DMS114 treated with DMSO at 0.1 percent for 48 hours (cell line): ENCODE measurements around the gene AUTS2.
"Not testable (repeated sequence)": the region's sequence is repeated elsewhere in the genome, so short reads cannot be mapped to it uniquely, and the experiment has no call there.

Experiments used
- DNase-seq: peaks from one replicate; lab custom pipeline; 2025; ENCODE audit not compliant: unreplicated experiment; lab: John Stamatoyannopoulos, UW

Gene AUTS2

DNA sequence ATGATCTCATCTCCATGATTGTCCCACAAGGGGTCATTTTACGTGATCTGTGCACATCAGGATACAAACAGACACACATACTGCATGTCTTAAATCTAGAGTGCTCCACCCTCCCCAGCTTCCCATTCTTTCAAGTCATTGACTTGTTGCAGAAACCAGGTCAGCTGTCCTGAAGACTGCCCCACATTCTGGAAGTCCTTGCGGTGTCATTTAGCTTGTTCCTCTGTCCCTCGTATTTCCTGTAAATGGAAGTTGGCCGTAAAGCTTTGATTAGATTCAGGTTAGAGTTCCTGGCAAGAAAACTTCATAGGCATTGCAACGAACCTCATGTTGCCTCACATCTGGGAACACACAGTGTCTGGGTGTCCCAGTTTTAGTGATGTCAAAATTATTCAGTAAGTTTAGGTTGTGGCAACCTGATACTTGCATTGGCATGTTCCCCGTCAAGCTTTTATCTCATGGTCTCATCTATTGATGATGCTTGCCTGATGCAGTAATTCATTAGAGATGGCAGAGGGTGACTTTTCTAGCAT, 1116.3 kb downstream of the AUTS2 start:
- DNase-seq, result no peak

DNA sequence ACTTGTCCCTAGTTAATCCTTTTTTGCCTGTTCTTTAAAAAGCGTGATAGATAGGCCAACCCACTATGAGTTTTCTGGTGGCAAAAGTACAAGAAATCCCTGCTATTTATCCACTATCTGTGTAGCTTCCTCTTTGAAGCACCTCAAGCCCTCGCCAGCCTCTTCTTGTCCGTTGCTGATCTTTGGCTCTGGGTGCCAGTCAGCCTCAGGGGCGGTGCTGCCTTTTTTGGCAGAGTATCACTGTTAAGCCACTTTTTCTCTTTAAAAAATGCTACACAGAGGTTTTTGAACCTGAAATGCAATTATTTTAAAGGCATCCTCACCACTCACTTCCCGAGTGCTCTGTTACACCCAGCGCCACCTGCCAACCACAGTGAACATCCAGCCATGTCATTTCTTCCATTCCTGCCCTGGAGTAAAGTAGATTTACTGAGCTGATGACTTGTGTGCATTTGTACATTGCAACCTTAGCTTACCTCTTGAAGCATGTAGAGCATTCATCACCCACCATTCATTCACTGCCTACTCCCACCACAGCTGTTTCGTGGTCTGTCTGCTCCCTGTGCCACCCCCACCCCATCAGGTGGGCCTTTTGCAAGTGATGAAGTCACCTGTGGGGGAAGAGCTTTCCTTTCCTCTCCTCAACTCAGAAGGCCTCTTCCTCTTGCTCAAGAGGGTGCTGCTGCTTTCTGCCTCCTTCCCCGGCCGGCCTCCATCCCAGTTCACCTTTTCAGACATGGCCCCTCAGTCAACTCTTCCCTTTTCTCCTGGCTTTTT, 1119.5 kb downstream of the AUTS2 start:
- no peak for DNase-seq

DNA sequence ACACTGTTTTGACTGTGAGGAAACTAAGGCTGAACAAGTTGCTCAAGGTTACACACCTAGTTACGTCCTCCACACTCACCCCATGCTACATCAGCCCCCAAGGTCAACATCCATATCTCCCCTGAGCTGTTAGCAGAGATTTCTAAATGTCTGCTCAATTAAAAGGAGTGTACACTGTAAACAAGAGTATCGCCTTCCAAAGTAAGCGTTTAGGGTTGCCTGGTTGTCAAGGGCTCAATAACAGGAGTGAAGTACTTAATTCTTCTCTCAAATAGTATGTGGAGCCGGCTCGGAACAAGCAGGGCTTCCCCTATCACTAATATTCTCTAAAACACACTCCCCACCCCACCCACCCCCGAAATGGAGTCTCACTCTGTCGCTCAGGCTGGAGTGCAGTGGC, 1120.8 kb downstream of the AUTS2 start:
- no peak for DNase-seq

DNA sequence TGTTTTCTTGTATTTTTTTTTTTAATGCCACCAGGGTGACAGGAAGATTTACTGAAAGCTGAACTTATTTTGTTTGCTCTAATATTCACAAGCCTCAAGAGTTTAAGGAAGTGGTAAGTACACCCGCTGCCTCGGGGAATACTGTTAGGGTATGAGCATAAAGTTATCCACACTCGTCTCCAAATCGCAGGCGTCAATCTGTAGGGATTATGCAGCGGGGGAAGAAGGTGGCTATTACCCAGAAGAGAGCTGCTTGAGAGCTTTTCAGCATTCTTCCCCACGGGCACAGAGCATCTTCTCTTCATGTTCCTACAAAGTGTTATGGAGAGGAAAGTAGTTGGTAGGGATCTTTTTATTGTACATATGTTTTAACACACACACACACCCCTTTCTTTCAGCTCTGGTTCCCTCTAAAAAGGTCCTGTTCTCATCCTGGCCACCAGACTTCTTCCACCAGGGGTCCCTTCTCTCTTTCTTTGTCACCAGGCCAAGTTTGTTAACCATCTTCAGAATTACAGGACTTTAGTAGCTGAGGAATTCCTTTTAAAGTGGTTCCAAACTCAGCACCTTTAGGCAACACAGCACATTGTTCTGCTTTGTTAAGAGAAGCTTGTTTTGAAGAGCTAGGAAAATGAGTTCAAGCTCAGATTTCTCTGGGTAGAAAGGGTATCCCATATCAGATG, 1122.1 kb downstream of the AUTS2 start:
- no peak for DNase-seq

DNA sequence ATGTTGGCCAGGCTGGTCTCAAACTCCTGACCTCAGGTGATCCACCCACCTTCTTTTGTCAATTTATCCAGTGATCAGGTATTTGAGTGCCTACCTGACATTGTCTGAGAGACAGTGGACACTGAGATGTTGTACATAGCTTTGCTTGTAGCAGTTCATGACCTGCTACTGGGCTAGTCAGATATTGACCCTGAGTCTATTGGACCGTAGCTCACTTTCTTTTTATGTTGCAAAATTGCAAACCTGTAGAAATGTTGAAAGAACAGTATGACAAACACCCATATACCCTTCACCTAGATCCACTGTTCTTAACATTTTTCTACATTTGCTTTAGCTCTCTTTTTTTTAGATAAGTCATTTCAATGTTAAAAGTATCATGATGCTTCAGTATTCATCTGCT, 1123.2 kb downstream of the AUTS2 start:
- DNase-seq, result no peak

DNA sequence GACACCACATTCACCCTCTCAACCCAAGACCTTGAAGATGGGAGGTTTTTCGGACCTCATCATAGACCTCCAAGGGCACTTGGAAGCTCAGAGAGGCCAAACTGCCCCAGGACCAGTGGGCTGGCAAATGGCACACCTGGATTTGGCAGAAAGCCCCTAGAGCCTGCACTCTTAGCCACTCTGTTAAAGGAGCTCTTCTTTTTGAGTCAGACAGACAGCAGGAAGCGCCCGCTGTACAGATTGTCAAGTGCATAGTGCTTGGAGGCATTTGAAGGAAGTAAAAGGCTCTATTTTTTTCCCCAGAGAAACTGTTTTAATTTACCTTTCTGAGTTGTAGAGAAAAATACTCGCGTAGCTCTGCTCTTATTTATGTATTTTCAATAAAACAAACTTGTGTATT, 1125.1 kb downstream of the AUTS2 start:
- no peak for DNase-seq

DNA sequence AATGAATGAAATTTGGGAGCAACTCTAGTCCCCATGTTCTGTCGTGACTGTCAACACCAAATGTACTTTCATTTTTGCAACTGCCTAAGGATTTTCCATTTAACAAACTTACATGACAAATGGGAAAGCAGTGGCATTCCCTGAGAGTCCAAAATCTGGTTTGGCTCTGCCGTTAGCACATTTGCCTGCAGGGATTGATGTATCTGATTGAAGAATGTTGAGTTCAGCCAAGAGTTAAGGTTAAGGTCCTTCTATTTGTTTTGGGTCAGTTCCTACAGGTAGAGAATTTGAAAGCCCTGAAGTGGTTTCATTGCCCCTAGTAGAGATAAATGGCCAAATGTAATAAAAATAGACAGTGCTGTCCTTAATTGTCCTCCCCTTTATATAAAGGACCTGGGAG, 1127.2 kb downstream of the AUTS2 start:
- DNase-seq, result no peak

DNA sequence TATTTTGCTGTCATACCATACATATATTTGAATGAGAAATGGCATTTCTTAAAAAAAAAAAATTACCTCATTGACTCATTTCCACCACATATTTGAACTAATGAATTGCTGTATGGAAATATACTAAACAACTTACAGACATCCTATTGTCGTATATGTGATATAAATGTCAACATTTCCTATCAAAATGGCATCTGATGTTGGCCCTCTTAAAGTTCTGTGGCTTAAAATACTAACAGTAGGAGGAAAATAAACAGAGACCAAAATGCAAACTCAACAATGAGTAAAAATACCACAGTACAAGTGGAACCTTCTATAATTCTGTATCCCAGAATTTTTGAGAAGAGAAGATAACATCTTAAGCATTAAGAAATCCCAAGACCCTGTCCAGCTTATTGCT, 1128.0 kb downstream of the AUTS2 start:
- DNase-seq, result no peak

DNA sequence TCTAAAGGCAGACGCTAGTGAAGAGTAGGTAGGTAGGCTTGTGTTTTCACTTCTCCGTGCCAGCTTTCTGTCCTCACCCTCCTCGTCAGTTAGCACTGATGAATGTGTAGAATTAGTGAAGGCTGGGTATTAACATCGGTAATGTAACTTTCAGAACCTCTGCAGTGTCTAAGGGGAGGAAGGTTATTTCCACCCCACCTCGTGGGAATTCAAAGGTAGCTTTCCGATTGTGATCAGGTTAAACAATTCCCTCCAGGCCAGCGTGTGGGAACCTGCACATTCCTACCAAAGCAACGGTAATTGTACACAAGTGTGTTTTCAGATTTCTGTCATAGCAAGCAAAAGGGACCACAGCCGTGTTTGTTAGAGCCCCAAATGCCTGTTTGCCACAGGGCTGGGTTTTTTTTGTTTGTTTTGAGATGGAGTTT, 1128.7 kb downstream of the AUTS2 start:
- no peak for DNase-seq

DNA sequence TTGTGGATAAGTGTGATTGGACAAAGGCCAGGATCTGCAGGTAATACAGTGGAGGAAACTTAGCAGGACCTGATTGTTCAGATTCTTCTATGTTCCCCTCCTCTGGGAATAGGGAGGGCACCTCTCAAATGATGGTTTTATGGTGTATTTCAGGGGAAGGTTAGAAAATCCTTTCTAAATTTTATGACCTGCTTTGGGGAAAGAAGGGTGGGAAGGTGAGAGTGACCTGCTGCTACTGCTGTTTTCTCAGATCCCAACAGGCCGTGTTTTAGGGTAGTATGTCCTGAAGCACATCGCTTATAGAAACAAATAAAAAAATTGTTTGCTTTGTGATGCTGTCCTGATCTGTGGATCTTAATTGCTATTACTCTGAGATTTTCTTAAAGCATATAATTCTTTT, 1129.6 kb downstream of the AUTS2 start:
- no peak for DNase-seq

DNA sequence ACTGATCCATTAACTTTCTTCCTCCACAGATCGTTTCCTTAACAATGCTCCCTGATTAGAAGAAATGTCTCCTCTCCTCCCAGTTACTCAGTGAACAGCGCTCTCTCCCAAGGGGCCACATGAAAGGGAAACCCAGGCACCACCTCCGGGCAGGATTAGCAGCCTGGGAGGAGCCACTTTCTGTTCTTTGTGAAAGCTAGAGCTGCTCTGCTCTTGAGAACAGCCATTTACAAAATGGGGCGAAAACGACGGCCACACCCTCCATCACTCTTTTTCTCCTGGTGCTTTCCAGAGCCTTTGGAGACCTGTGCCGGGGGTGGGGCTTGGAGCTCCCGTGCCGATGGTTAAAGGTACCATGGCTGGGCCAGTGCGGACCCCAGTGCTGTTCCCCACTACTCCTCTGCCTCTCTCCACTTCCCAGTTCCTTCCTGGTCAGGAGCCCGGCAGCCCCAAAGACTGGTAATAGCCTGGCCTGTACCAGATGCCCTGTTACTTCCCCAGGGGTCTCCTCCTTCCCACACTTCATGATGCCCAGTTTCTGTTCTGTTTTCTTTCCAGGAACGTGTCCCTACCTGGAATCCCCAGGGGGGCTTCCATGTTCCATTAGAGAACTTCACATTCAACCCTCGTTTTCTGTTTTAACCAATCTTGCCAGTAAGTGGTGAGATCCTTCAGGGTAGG, 1130.7 kb downstream of the AUTS2 start:
- DNase-seq, result no peak

DNA sequence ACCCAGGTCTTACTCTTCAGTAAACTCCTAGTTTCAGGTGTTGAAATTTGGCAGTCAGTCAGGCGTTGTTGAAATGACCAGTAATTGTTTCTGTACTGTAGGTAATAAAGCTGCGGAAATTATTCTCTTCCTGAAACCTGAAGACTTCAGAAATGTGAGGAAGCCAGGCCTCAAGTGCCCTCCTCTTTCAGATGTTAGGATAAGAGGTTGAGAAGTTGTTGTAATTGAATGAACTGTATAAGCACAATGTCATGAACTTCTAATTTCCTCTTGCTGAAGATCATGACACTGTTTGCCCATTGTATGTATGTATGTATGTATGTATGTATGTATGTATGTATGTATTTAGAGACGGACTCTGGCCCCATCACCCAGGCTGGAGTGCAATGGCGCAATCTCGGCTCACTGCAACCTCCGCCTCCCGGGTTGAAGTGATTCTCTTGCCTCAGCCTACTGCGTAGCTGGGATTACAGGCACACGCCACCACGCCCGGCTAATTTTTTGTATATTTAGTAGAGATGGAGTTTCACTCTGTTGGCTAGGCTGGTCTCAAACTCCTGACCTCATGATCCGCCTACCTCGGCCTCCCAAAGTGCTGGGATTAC, 1131.4 kb downstream of the AUTS2 start:
- not testable (repeated sequence) for DNase-seq

DNA sequence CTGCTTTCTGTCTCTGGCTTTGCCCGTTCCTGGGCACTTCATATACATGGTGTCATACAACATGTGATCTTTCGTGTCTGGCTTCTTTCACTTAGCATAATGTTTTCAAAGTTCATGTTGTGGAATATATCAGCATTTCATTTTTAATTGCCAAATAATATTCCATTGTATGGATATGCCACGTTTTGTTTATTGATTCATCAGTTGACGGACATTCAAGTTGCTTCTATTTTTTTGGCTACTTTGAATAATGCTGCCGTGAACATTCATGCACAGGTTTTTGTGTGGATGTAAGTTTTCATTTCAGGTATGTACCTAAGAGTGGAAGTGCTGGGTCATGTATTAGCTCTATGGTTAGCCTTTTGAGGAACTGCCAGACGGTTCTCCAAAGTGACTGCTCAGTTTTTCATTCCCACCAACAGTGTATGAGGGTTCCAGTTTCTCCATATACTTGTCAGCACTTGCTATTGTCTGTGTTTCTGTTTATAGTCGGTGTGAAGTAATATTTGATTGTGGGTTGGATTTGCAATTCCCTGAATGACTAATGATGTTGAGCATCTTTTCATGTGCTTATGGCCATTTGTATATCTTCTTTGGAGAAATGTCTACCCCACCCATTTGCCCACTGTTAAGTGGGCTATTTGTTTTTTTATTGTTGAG, 1132.3 kb downstream of the AUTS2 start:
- no peak for DNase-seq

DNA sequence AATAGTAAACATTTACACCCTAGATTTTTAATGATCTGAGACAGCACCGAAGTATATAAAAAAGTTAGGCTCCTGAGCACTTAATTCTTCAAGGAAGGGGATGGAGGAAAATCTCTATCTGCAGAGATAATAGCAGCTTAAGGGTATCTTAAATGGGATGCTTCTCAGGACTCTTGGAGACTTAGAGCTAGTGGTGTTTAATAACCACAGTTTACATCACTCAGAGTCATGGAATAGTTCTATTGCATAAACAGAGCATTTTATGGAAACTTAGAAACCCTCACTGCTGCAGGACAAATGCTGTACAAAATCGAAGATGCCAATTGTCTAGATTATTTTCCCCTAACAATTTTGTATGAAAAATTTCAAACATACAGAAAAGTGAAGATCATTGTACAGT, 1134.8 kb downstream of the AUTS2 start:
- no peak for DNase-seq

DNA sequence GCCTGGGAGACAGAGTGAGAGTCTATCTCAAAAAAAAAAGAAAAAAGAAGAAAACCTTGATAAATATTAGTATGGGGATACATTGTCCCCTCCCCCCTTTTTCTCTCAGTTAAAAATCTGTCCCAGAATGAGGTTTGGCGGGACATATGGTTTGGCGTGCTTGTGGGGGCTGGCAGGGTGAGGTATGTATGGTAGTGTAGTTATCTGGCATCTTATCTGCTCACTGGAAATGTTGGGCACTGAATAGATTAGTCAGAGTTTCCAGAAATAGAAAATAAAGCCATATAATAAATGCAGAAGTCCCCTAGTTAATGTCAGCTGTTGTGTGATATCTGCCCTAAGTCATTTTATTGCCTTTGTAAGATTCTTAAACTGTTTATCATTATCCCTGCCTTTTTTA, 1136.1 kb downstream of the AUTS2 start:
- no peak for DNase-seq

DNA sequence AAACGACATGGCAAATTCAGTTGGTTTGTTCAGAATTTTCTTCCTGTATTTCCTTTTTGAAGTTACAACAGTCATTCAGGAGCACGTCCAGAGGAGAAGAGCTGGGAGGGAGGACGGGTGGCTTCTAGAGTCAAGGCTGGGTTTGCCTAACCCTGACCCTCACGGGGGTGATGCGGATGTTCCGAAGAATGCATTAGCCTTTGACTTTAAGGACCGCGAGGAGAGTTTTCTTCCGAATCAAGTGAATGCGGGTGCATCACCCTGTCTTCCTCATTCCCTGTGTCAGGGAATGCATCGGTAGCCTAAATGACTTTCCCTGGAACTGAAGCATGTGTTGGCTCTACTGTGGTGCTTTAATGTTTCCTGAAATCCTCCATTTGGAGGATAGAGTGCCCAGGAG, 1137.0 kb downstream of the AUTS2 start:
- no peak for DNase-seq

DNA sequence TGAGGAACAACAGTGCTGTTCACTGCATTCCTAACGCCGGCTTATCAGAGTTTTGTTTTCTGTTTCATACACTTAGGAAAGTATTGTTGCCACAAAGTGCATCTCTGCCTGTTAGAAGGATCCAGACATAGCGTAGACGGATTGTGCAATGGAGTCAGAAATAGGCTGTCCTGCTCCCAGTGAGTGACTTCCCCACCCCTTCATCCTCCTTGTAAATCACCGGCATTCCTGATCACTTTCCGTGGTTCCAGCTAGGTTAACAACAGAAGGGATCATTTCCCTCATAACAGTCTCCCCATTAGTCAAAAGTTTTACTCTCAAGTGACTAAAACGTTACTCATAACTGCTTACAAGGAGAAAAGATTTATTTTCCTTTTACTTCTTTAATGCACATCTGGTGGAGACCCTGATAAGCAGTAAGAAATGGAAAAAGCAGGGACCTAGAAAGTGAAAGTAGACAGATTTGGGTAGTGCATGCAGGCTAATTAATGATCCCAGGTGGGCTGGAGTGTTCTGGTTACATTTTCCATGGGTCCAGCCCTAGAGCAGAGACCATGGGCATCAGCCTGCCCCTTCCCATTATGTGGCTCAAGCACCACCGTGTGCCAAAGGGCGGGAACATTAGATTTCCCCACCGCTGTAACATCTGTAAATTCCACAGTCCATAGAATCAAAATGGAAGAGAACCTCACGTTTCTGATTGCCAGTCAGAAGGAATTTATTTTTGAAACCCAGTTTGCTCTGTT, 1138.6 kb downstream of the AUTS2 start:
- DNase-seq, result no peak

DNA sequence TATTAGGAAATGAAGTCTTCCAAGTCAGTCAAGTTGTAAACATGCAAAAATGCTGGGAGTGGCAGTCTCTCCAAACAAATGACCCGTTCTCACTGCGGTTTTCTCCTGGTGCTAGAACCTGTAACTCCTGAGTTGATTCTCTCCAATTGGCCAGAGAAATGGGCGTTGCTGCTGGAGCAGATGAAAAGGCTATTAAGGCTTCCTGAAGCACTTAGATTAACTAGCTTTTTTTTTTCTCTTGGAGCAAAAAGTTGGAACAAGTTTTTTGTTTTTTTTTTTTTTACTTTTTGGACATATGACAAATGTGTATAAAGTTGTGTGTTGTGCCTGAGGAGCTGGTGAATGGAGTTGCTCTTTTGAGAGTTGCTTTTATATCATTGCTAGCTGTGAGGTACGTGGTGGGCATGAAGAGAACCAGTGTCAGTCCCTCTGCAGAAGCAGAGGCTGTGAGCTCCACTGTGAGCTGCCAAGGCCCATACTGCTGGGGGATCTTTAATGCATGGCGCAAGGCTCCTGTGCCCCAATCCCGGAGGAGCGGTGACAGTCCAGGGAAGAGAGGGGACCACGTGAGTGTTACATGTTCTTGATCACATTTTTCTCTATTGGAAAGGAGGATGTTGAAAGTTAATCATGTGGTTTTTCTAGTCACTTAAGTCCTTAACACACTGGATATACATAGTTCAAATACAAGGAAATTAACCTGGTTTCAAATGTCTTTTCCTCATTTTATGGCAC, 1140.0 kb downstream of the AUTS2 start:
- no peak for DNase-seq

DNA sequence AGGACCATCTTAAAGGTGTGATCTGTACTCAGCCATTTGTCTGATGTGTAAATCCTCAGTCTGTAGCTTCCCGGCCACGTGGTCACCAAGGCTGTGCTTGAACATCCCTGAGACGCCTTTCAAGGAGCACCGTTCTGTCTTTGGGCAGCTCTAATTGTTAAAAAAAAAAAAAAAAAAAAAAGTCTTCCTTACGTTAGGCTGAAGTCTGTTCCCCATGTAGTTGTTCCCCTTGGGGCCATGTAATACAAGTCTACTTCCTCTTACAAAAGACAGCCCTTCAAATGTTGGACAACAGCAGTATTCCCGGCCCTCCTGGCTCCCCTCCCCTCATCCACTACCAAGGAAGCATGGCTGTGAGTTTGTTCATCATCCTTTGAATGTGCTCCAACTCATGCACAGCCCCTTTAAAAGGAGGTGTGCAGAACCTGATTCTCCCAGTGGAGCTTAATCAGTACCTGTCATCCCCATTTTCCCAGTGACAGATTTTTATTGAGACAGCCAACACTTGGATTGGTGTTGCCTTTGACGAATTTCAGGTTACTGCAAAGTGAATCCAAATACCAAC, 1141.5 kb downstream of the AUTS2 start:
- DNase-seq, result no peak
